ENCODE results near the gene TMTC2.
A peak's percentile ranks its signal among the peaks of the same experiment; 100 is the strongest.

The TMTC2 gene

DNA sequence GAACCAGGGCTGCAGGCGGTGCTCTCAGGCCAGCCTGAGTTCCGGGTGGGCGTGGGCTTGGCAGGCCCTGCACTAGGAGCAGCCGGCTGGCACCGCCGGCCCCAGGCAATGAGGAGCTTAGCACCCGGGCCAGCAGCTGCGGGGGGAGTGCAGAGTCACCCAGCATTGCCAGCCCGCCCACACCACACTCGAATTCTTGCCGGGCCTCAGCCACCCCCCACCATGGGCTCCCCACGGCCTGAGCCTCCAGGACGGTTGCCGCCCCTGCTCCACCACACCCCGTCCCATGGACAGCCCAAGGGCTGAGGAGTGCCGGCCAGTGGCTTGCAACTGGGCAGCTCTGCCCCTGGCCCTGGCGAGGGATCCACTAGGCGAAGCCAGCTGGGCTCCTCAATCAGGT lies 453.4 kb downstream of the TMTC2 start:
- no peak for DNase-seq (ENCODE audit: low spot score)

GRCh38 chr12:83141460-83141994 lies 454.8 kb downstream of the TMTC2 start:
- no peak for DNase-seq (ENCODE audit: low spot score)

- DNase-seq (ENCODE audit: low spot score): no peak
Measured at GRCh38 chr12:83142914-83143313, 456.2 kb downstream of the TMTC2 start.

DNA sequence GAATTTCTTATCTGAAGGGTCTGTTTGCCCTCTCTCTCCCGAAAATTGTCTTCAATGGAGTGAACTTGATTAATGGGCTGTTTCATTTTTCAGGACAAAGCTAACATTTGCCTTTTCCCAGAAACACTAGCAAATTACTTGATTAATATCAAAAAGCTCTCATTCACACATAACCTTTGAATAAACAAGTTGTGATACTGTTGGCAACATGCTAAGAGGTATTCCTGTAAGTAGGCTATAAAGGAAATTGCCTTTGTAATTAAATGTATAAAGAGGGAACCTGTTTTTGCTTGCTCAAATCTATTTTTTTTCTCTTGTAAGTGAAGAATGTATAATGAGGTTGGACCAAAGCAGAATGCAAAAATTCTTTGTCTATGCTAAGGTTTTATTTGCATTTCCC lies 457.2 kb downstream of the TMTC2 start:
- DNase-seq (ENCODE audit: low spot score): no peak

DNA sequence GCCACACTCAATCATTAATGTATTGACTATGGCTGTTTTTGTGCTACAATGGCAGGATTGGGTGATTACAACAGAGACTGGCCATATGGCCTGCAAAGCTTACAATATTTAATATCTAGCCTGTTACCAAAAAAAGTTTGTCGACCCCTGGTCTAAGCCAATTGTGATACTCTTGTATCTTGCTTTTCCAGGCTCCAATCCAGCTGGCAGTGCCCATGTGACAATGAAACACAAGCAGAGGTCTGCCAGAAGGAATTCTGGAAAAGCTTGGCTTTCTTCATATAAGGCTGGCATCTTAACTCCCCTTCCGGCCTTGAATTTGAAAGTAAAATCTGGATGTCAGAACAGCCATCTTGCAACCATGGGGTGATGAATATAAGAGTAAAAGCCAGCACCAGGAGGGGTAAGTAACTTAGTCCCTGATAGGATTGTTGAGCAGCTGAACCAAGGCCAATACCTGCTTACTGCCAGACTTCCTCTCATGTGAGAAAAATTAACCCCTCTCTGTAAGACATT lies 458.7 kb downstream of the TMTC2 start:
- DNase-seq (ENCODE audit: low spot score): no peak

DNA sequence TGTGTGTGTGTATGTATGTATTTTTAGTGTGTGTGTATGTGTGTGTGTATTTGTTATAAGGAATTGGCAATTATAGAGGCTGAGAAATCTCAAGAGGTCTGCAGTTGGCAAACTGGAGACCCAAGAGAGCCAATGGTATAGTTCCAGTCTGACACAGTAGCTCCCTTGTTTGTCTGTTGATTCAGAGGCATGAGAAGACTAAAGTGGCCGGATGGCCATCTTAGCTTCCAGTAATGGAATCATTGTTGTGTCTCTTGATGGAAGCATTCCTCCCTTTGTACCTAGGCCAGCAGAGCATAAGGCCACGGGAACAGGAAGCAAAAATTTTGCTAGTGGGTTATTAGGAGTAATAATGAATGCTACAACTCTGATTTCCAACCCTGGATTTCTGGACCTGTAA lies 460.6 kb downstream of the TMTC2 start:
- DNase-seq (ENCODE audit: low spot score): peak; percentile 56

DNA sequence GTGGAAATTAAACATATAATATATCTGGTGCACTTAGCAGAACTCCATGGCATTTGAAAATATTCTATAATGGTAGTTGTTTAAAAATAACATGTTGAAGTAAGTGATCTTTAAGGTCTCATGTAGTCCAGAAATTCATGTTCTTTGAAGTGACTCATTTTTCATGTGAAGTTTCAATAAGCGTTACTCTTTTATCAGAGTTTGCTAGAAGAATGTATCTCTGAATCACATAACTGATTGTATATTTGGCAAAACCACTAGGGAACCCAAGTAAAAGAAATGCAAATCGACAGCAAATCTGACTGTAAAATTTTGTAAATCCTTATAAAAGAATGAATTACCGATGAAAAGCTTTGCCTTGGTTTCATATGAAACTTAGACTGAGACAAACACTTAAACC lies 463.3 kb downstream of the TMTC2 start:
- no peak for DNase-seq (ENCODE audit: low spot score)

DNA sequence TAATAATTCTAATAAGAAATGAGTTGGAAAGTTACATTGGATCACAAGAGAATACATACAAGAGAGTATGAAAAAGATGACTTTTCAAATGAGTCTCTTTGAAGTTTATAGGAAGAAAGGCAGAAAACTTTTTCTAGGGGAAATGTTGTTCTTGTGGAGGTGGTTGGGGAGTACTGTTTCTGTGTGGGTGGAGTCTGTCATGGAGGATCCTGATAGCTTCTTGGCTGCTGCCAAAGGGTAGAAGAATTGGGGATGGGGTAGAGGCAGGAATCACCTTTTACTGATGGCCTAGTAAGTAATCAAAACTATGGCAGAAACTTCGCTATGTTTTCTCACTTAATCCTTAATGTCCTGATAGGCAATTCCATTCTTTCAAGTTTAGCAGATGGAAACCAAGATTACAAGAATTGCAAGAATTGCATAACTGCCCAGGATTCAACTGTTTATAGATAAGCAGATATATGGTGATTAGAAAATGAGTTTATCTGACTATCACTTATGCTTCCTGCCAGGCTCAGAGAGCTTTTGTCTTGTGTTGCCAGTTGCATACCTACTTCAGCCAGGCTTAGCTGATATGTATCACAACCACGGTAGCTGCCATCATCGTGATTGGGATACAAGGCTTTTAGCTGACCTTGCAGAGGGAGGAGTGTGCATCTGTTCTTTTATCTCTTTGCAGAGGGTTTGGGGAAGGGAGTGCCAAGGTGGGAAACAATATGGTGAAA lies 463.9 kb downstream of the TMTC2 start:
- no peak for DNase-seq (ENCODE audit: low spot score)

DNA sequence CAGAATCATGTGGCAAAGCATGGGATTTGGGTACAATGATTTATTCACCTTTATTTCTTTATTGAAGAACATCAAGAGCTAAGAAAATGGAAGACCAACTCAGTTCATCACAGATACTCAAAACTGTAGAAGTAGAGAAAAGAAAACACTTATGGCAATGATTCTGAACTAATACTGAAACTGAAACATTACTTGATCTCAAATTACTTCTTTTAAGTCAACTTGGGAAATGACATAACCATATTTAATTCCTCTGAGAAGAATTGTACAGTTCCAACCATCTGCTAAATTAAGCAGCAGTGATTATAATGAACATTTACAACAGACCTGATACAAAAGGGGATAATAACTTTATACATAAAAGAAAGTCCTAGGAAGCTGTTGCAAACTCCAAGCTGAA lies 466.5 kb downstream of the TMTC2 start:
- no peak for DNase-seq (ENCODE audit: low spot score)

DNA sequence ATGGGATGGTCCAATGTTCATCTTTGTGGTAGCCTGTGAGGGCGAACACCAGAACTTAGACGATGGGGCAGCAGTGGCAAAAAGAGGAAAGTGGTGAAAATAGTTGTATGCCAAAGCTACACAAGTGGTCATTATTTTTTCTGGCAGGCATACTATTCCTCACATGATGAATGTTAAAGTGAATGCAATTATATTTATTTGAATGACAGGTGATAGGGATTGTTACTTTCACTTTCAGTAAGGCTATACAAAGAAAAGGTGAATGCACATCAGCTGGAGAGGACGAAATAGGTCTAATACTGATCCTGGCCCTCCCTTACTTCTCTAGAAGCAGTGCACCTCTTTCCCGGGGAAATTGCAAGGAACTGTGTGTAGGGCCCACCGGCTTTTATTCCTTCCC lies 470.1 kb downstream of the TMTC2 start:
- no peak for DNase-seq (ENCODE audit: low spot score)

DNA sequence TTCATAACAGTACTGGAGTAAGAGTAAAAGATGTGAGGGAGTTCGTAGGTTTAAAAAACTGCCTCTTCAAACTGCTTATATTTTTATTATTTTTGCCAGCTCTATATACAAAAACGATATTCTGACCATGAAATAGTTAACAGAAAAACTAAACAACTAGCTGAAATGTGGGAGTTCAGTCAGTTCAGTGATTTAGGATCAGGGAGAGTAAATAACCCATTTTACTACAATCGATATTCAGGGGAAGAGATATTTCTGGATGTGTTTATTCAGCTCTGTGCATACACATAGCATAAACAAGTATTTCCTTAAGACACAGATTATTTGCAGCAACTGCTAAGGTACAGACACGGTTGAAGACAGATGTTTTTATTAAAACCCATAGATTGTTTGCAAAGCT lies 470.9 kb downstream of the TMTC2 start:
- no peak for DNase-seq (ENCODE audit: low spot score)

GRCh38 chr12:83158613-83159207 lies 472.0 kb downstream of the TMTC2 start:
- DNase-seq (ENCODE audit: low spot score): no peak

DNA sequence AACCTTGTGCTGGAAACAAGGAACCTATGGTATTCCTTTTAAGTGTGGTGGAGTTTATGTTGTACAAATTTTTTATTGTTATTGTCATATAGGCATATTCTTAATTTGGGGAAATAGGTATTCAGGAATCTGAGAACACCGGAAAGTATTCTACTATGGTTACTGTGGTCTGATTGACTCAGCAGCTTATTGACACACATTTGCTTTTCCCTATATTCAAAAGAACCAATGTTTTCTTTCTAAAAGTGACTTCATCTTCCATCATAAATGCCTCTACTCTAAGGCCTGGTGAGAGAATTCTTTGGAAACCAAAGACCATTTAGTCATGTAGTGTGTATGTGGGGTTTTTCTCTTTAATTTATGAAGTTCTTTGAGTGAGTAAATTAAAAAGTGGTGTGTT lies 474.8 kb downstream of the TMTC2 start:
- DNase-seq (ENCODE audit: low spot score): no peak

DNA sequence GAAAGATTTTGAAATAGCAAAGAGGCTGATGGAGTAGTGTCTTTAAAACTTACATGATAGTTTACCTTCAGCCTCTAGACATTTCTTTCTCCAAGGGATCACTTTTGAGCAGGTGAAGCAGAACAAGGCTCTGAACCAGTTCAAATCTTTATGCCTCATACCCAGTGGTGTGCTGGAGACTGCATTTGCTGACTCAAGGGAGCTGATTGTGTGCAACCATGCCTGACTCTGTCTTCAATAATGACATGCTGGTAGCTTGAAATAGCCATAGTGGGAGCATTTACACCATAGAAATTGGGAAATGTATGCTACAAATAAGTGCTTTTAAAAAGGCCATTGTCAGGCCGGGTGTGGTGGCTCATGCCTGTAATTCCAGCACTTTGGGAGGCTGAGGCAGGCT lies 482.0 kb downstream of the TMTC2 start:
- DNase-seq (ENCODE audit: low spot score): no peak

DNA sequence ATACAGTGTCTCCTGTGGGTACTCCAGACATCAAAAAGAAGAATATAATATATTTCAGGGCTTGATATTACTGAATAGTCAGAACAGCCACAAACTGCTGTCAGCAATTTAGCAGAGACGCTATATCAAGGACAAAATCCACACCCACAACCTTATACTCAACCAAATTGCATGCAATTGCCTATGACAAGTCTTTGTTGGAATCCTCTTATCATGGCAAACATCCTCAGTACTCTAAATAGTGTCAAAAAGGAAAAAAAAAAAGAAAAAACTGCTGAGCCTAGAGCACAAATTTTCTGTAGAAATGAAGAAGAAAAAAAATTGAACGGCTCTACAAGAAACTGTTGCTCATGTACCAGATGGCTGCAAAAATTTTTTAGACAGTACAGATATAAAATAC lies 485.7 kb downstream of the TMTC2 start:
- DNase-seq (ENCODE audit: low spot score): no peak

- no peak for DNase-seq (ENCODE audit: low spot score)
Measured at GRCh38 chr12:83172866-83173649, 486.4 kb downstream of the TMTC2 start.

- DNase-seq (ENCODE audit: low spot score): peak; percentile 64
Measured at GRCh38 chr12:83179999-83180398, 493.3 kb downstream of the TMTC2 start.

DNA sequence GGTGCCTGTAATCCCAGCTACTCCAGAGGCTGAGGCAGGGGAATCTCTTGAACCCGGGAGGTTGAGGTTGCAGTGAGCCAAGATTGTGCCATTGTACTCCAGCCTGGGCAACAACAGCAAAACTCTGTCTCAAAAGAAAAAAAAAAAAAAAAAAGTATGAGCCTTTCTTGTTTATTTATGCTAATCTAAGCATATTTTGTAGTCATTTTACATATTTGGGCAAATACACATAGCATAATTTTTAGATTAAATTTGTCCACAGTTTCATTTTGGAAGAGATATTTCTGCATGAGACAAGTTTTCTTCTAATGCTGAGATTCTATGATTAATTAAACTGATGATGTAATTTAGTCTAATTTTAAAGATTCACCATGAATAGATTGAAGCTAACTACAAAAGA lies 494.4 kb downstream of the TMTC2 start:
- no peak for DNase-seq (ENCODE audit: low spot score)

- no peak for DNase-seq (ENCODE audit: low spot score)
Measured at GRCh38 chr12:83183132-83183531, 496.4 kb downstream of the TMTC2 start.

All from COLO829 (cell line).